OCI-LY3 (cell line): ENCODE measurements around the gene PAX1.

Source experiments
- H2AFZ ChIP-seq: fragments of 200-600, 300-600 bp; shearing (Covaris generic); 2 replicates; pipeline ENCODE4 v1.6.0; 2014; ENCODE audit warnings: antibody characterized with exemption, low read depth, low read length
- H3K27ac ChIP-seq: fragments of 200-600, 300-600 bp; sonication (generic); 2 replicates; pipeline ENCODE4 v1.5.1; 2014; ENCODE audit warnings: mild to moderate bottlenecking, low read length, moderate library complexity, mixed read lengths
- H3K27me3 ChIP-seq: fragments of 200-600, 300-600 bp; sonication (generic); 2 replicates; pipeline ENCODE4 v1.6.1; 2014; ENCODE audit warnings: low read depth, low read length, mixed read lengths
- H3K36me3 ChIP-seq: fragments of 200-600, 300-600 bp; sonication (generic); replicated peaks from 2 replicates; pipeline ENCODE3; 2014; ENCODE audit warnings: low read depth, low read length, mixed read lengths
- H3K4me1 ChIP-seq: fragments of 300-600, 200-600 bp; sonication (generic); 2 replicates; pipeline ENCODE4 v1.6.1; 2014; ENCODE audit warnings: low read length, mixed read lengths
- H3K4me2 ChIP-seq: fragments of 200-600, 300-600 bp; sonication (generic); 2 replicates; pipeline ENCODE4 v1.6.1; 2014; ENCODE audit warnings: low read length, mixed read lengths
- H3K4me3 ChIP-seq: fragments of 300-600, 200-600 bp; sonication (generic); 2 replicates; pipeline ENCODE4 v1.5.1; 2014; ENCODE audit warnings: antibody characterized with exemption, mild to moderate bottlenecking, low read length, moderate library complexity
- H3K79me2 ChIP-seq: fragments of 300-600, 200-600 bp; shearing (Covaris generic); 2 replicates; pipeline ENCODE4 v1.6.1; 2014; ENCODE audit warnings: mild to moderate bottlenecking, low read length, mixed read lengths
- H3K9ac ChIP-seq: fragments of 300-600, 200-600 bp; shearing (Covaris generic); 2 replicates; pipeline ENCODE4 v1.6.0; 2014; ENCODE audit warnings: mild to moderate bottlenecking, low read length, moderate library complexity
- H3K9me3 ChIP-seq: fragments of 200-600, 300-600 bp; shearing (Covaris generic); 2 replicates; pipeline ENCODE4 v1.6.1; 2014; ENCODE audit warnings: low read length, mixed read lengths; ENCODE audit not compliant: insufficient read depth
- H4K20me1 ChIP-seq: fragments of 200-600, 300-600 bp; sonication (generic); 2 replicates; pipeline ENCODE4 v1.6.1; 2016; ENCODE audit warnings: low read length, mixed read lengths; ENCODE audit not compliant: insufficient read depth
- CTCF ChIP-seq: fragments of 200-600, 300-600 bp; sonication (generic); IDR thresholded peaks from 2 replicates; pipeline ENCODE4 v1.5.1; 2014; ENCODE audit warnings: antibody characterized with exemption, low read length, low read depth
- EZH2phosphoT487 ChIP-seq: fragments of 200-600 bp; shearing (Covaris generic); IDR thresholded peaks from 2 replicates; pipeline ENCODE4 v1.6.1; 2018; ENCODE audit warnings: antibody characterized with exemption, mixed run types, low read depth

Gene PAX1

GRCh38 chr20:21725892-21726291 lies 20.4 kb downstream of the PAX1 start:
- Histone ChIP-seq H3K4me3 (no peak overlapping the region), H3K27me3 (peaks cover 15% of the 10 kb centered on the region; the same call in 1 of the 2 replicates), H3K9ac (no peak overlapping the region), H3K36me3 (no peaks in the 10 kb centered on the region), H3K9me3 (no peaks in the 10 kb centered on the region), H3K27ac (no peak overlapping the region), H2AFZ (no peak overlapping the region), H3K79me2 (no peaks in the 10 kb centered on the region), H3K4me1 (no peaks in the 10 kb centered on the region), H4K20me1 (no peaks in the 10 kb centered on the region), H3K4me2 (no peak overlapping the region)
- TF ChIP-seq CTCF, result no peak
- no peak for TF ChIP-seq EZH2phosphoT487

GRCh38 chr20:21729316-21729715 lies 23.9 kb downstream of the PAX1 start:
- H3K4me3 ChIP-seq, result no peak overlapping the region
- no peaks in the 10 kb centered on the region for H3K4me1 ChIP-seq
- no peaks in the 10 kb centered on the region for H4K20me1 ChIP-seq
- H3K9me3 ChIP-seq, result no peaks in the 10 kb centered on the region
- H3K4me2 ChIP-seq, result no peak overlapping the region
- no peaks in the 10 kb centered on the region for H3K79me2 ChIP-seq
- TF ChIP-seq EZH2phosphoT487 (no peak), CTCF (no peak)
- peaks cover 26% of the 10 kb centered on the region; the same call in 1 of the 2 replicates for H3K27me3 ChIP-seq
- H2AFZ ChIP-seq, result no peak overlapping the region
- H3K27ac ChIP-seq, result no peak overlapping the region
- H3K36me3 ChIP-seq, result no peaks in the 10 kb centered on the region
- no peak overlapping the region for H3K9ac ChIP-seq

- Histone ChIP-seq H2AFZ (no peak overlapping the region), H3K27ac (no peak overlapping the region), H3K4me1 (no peaks in the 10 kb centered on the region), H4K20me1 (no peaks in the 10 kb centered on the region), H3K4me3 (no peak overlapping the region), H3K36me3 (no peaks in the 10 kb centered on the region), H3K27me3 (no peaks in the 10 kb centered on the region), H3K4me2 (no peak overlapping the region), H3K79me2 (no peaks in the 10 kb centered on the region), H3K9me3 (no peaks in the 10 kb centered on the region), H3K9ac (no peak overlapping the region)
- TF ChIP-seq CTCF (no peak), EZH2phosphoT487 (no peak)
These were observed 33.7 kb downstream of the PAX1 start for GRCh38 chr20:21739161-21739560.

GRCh38 chr20:21739682-21740081 lies 34.2 kb downstream of the PAX1 start:
- H3K27me3 ChIP-seq, result no peaks in the 10 kb centered on the region
- no peak overlapping the region for H2AFZ ChIP-seq
- no peaks in the 10 kb centered on the region for H3K36me3 ChIP-seq
- H3K79me2 ChIP-seq, result no peaks in the 10 kb centered on the region
- no peaks in the 10 kb centered on the region for H4K20me1 ChIP-seq
- TF ChIP-seq CTCF (no peak), EZH2phosphoT487 (no peak)
- no peaks in the 10 kb centered on the region for H3K9me3 ChIP-seq
- H3K4me3 ChIP-seq, result no peak overlapping the region
- H3K9ac ChIP-seq, result no peak overlapping the region
- H3K27ac ChIP-seq, result no peak overlapping the region
- no peak overlapping the region for H3K4me2 ChIP-seq
- H3K4me1 ChIP-seq, result no peaks in the 10 kb centered on the region
